ENCODE results near the gene ANKRD10.
"Not testable (repeated sequence)": the region's sequence is repeated elsewhere in the genome, so short reads cannot be mapped to it uniquely, and the experiment has no call there.

Gene ANKRD10

DNA sequence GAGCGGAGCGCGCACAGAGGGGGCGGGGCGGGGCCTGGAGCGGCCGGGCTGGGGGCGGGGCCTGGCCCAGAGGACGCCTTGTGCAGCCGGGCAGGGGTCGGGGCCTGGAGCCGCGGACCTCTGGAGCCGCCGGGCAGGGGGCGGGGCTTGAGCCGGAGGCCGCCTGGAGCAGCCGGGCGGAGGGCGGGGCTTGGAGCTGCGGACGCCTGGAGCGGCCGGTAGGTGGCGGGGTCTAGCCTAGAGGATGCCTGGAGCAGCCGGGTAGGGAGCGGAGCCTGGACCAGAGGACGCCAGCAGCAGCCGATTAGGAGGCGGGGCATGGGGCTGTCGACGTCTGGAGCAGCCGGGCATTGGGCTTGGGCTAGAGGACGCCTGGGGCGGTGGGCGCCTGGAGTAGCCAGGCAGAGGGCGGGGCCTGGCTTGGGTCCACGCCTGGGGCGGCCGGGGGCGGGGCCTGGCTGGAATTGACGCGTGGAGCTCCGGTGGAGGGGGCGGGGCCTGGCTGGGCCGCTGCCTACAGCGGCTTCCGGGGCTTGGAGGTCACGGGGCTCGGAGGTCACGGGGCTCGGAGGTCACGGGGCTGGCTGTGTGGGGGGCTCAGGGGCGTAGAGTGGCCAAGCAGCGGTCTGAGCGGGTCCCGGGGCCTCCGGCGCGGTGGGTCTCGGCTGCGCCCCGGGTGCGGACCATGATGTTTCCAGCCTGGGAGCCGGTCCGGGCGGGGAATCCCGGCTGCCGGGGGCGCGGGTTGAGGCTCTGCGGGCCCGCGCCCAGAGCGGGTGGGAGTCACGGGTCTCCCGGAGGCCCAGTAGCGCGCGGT lies at the start of gene ANKRD10:
ANKRD10 (minus strand) TSS at position 13 of the 817 bp plus-strand sequence. CDS start 135 bp downstream, outside the sequence.
- DNase-seq: peak; percentile 75

DNA sequence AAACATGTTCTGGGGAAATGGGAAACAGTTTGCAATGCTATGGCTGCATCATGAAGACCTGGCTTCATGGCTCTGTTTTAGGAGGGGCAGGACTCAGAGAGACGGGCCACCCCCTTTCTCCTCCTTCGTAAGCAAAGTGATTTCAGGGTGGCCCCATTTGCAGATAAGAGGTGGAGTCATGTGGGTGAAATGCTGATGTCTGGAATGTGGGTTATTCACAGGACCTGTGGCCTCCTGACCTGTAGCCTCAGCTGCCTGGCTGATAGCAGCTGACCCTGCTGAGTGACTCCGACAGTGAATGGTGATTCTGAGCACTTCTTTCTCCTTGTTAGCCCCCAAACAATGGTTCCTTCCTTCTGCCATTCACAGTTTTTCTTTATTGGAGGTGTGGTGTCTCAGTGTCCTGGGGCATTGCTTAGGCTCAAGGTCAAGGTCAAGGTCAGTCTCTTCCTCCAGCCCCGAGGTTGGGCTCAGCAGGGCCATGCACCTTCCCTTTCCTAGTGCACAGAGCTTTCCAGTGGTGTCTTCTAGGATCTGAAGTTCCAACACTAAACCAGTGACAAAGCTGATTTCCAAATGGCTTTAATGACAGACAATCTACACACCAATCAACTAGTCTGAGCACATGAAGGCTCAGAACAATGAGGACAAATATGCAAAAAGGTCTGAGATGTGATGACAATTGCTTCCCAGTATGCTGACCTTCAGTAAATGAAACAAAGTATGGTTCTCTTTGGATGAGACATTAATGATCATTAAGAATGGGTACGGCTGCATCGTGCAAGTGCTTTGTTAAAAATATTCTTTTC lies 49.6 kb upstream of the ANKRD10 start:
- DNase-seq: no peak

DNA sequence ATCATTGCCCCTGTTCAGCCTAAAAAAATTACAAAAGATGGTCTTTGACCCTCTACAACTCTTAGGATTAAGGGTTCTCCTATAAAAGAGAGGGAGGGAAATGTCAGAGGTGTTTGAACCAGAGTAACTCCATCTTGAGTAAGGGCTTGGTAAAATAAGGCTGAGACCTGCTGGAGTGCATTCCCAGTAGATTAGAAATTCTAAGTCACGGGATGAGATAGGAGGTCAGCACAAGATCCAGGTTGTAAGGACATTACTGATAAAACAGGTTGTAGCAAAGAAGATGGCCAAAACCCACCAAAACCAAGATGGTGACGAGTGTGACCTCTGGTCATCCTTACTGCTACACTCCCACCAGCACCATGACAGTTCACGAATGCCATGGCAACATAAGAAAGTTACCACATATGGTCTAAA lies 48.7 kb upstream of the ANKRD10 start:
- DNase-seq: no peak

DNA sequence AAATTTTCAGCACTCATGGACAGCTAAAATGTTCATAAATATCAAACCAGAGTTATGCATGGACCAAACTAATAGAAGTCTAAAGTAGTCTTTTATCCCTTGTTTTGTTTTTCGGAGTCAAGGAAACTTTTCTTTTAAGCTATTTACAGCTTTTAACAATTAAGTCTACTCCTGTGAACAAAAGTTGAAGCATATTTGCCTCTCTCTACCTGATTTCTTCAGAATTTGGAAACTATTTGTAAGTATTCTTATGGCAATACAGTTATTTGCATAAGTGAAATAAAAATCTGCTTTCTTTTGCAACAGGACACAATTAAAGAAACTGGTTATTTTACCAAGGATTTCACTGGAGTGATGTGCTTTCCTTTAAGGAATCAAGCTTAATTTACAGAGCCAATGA lies 47.1 kb upstream of the ANKRD10 start:
- DNase-seq: no peak

DNA sequence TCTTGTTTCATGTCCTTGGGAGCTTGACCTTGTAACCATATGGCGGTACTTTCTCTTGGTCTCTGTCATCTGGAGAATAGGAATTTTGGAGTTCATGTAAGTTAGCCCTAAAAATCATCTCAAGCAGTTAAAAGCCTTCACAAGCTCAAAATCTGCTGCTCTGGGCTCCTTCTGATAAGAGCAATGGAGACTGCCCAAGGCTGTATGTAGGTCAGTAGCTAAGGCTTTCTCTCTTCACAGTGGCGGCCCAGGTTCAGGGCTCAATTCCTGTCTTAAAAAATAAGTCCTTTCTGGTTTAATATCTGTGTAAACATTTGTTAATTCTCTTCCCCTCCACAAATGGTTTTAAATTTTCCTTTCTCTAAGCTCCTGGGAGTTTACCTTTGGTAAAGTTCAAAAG lies 45.3 kb upstream of the ANKRD10 start:
- DNase-seq: no peak

DNA sequence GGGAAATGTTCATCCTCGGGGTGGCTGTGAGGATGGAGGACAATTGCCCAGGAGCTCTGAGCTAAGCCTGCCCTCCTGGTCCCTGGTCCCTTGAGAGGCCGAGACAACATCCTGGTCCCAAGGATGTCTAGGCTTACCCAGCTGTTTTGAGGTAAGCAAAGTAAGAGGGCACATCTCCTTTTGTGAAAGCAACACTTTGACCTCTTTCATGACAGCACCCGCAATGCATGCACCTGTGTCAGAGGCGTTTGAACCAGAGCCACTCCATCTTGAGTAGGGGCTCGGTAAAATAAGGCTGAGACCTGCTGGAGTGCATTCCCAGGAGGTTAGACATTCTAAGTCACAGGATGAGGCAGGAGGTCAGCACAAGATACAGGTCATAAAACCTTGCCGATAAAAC lies 43.1 kb upstream of the ANKRD10 start:
- DNase-seq: no peak

DNA sequence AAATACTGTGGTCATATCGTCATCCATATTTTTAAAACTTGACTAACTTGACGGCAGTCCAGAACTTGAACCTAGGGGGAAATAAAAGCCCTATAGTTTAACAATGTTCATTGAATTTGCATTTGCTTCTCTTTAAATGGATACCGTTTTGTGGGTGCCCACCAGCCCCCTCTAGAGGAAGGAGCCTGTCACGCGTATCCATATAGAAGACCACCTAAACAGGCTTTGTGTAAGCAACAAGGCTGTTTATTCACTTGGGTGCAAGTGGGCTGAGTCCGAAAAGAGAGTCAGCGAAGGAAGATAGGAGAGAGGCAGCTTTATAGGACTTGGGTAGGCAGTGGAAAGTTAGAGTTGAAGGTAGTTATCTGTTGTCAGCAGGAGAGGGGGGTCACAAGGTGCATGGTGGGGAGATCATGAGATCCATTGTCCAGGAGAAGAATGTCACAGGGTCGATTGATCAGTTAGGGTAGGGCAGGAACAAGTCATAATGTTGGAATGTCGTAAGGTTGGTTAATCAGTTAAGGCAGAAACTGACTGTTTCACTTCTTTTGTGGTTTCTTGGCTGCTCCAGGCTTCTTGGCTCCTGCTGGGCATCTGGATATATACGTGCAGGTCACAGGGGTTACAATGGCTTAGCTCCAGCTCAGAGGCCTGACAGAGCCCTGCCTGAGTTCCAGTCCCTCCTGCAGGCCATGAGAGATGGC lies 42.5 kb upstream of the ANKRD10 start:
- DNase-seq: no peak

DNA sequence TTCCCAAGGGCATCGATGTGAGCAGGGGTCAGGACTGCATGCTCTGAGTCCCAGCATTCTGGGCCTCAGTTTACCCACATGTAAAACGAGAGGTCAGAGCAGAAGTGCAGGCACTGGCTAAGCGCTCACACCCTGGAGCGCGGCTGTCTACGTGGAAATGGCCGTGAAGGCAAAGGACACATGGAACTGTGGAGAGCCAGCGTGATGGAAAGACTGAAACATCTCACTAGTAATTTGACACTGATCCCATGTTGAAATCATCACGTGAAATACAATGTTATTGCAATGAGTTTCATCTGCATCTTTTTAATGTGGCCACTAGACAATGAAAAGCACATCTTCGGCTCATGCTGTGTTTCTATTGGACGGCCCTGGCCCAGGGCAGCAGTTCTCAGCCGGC lies 41.3 kb upstream of the ANKRD10 start:
- not testable (repeated sequence) for DNase-seq

DNA sequence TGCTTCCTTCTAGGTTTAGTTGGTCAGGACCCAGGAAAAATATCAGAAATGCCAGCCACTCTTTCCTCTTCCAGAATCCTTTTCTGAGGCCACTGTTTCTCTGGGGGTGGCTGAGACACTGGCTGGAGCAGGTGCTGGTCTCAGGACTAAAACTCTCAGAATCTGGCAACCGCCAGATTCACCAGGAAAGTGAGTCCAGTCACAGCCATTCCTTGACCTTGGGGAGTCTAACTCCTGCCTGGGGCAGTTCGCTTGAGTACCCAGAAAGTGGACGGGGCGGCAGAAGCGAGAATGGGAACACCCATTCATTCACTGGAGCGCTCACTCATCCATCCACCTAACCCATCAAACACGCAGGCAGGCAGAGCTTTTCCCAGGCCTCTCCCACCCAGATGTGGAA lies 40.7 kb upstream of the ANKRD10 start:
- DNase-seq: not testable (repeated sequence)

DNA sequence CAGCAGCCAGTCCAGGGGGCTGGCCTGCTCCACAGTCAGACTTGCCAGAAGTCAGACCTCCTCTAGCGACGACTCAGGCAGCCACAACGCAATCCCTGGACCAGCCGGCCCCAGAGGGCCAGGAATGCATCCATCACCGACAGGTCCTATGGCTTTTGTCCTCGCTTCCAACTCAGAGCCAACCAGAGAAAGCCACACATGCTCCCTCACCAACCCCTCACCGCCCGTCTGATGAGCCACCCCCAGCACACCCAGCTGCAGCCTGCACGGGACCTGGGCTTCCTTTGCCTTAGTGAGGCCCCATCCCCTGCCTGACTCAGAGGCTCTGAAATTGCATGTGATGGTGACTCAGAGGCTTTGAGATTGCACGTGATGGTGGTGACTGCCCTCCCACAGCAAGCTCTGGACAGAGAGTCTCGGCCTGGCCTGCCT lies 40.2 kb upstream of the ANKRD10 start:
- DNase-seq: peak; percentile 41

DNA sequence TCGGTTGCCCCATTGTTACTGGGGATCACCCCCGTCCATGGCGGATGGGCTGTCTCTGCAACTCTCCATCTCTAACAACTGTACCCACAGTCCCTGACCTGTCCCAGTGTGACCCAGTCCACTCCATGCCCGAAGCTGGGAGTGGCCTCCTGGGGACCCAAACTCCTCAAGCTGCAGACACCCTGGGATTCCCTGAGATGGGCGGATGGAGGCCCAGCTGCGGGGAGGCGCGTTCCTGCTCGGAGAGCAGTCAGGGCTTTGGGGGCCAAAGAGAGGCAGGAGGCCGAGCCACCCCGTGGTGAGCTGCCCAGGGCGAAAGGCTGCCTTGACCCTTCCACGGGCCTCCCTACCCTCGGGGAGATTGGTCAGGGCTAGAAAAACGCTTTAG lies 39.7 kb upstream of the ANKRD10 start:
- not testable (repeated sequence) for DNase-seq

DNA sequence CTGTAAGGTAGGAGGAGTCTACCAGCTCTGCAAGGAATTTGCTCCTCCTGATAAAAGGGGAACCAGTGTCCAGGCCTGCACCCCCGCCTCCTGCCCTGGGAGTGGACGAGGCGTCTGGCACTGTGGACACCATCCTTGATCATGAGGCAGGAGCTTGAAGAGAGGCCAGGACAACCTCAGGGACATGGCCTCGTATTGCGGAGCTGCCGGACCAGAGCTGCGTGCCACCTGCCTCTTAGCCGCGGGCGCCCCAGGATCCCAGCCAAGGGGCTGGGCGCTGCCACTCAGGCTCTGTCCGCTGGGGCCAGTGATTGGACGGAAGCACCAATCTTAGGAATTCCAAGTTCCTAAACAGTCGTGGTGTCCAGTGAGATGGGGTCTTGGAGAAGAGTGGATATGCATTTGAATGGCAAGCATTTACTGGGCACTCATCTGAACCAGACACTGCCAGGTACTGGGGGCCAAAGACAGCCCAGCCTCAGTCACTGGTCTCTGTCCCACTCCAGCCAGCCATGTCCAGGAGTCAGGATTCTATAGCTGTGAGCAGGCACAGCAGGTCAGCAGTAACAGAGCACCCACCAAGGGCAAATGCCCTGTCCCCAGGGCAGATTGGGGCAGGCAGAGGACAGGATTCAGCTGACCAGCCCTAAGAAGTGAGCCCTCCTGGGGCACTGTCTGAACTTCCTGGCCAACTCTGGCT lies 39.1 kb upstream of the ANKRD10 start:
- DNase-seq: no peak

DNA sequence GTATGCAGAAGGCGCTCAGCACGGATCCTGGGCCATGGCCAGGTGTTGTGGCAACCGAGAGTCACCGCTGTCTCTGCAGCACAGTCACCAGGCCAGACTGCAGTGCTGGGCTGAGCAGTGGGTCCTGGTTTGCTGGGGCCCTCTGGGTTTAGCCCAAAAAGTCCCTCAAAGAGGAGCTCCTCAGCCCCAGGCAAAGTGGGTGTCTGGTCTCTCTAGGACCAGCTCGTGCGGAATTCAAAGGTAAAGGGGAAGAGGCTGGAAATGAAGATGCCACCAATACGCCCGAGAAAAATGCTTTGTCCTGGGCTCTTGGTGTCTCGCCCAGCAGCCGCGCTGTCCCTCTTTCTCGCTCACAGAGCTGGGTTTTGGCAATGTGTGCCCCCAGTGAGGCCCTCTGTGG lies 38.5 kb upstream of the ANKRD10 start:
- DNase-seq: no peak

DNA sequence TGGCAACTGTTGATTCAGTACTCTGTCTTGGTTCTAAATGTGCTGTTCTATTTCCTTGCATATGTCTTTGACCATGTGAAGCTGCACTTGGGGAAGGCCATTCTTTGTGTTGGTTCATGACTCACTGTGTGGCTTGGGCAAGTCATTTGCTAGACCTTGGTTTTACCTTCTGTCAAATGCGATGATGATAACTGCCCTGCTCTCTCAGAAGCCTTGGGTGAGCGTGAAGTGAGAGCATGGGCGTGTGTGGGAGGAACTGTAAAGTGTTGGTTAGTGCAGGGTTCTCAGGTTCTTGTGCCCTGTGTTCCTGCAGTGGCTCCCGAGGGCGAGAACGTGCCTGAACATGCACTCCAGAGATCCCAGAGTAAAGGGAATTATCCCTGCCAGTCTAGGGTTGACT lies 37.3 kb upstream of the ANKRD10 start:
- DNase-seq: not testable (repeated sequence)

DNA sequence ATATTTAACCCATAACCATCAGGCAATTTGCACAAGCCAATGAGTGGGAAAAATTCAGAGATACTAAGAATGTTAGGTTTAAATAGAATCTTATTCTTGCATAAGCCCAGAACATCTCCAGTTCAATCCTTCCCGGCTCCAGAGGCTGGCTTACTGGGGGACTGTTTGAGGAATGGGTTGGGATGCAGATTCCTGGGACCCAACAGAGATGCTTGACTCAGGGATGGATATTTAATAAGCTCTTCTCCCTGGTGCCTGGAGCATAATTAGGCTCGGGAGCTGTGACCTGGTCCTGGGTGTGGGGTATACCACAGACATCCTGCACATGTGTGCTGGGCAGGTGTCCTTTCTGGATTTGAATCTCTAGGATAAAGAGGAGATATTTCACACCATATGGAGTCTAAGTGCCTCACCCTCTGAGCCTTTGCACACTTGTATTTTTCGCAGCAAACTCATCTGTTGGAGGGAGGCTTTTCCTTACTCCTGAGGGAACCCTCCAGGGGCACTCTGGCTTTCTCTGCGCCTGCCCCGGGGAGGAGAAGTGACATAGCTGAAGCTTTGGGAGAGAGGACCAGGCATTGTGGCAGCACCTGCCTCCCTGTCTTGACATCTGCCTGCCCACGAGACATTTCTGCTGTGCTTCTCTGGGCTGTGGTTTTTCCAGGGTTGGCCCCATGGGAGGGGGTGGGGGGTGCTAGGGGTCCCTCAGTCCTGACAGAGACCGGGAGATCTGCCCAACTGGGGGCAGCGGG lies 36.1 kb upstream of the ANKRD10 start:
- DNase-seq: no peak

DNA sequence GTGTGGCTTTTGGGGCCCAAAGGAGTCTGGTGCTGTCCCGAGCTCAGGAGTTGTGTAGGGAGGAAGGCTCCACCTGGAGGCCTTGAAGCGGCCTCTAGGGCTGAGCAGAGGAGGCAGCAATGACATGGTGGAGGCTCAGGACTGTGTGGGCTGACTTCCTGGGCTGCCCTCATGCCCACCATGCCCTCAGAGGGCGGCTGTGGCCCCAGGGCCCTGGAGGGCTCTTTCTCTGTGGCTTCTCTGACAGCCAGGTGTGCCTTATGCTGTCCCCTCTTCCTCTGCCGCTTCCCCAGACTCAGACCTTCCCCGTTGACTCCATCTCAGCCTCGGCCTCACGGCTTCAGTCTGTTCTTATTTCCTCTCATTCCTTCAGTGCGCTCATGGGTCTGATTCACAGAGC lies 35.5 kb upstream of the ANKRD10 start:
- no peak for DNase-seq

DNA sequence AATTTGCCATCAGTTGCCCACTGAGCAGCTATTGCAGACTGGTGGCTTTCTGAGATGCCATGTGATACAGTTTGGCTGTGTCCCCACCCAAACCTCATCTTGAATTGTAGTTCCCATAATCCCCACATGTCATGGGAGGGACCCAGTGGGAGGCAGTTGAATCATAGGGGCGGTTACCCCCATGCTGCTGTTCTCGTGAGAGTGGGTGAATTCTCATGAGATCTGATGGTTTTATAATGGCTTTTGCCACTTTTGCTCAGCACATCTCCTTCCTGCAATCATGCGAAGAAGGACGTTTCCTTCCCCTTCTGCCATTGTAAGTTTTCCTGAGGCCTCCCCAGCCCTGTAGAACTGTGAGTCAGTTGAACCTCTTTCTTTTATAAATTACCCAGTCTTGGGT lies 34.8 kb upstream of the ANKRD10 start:
- no peak for DNase-seq

DNA sequence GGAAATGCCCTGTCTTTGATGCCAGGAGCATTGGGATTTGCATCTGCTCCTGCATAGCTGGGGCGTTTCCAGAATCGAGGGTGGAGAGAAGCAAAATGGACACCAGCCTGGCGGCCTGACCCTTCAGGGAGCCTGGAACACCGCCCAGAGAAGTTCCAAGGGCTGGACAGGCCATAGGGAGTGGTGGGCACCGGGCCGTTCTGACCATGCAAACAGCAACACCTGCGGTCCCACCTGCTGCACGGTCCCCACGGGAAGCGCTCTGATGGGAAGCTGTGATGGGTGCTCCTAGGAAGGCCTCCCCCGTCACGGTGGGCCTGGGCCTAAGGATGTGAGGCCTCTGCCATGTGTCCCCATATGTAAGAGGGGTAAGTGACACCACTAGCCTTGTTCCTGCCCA lies 34.2 kb upstream of the ANKRD10 start:
- no peak for DNase-seq

DNA sequence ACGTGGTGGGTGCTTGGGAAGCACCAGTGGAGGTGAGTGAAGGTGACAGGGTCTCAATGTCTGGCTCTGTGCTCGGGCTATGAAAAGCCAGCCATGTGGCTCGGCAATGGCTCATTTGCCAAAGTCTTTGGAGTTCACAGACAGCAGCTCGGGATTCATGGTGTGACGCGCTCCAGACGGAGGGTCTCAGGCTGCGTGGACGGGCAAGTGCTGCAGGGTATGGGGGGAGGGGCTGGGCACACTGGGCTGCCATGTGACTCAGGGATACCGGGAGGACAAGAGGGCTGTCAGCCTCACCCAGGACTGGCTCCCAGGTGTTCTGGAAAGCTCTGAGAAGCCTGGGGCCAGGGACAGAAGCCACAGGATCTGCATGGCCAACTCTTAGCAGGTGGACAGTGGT lies 32.5 kb upstream of the ANKRD10 start:
- DNase-seq: not testable (repeated sequence)

DNA sequence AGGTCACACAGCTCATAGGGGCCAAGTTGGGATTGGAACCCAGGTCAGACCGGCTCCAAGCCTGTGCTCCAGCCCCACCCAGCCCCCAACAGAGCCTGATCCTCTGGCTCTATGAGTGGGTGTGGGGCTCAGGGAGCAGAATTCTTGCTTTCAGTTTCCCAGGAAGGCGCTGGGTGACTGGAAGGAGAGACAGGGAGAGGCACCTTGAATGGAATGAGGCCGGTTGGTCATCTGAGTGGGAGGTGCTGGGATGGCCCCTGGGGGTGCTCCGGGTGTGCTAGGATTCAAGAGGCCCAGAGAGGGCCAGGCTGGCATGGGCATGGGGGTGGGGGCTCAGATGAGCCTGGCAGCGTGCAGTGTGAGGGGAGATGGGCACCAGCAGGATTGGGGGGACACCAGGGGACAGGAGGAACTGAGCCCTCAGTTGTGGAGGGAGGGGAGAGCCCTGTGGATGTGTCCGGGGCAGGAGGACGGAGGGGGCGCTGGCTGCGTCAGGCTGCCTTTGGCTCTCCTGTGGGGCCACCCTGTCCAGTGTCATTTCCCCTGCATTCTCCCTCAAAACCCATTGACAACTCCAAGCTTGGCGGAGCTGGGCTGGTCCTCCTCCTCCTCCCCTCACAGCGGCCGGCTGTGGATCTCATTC lies 31.2 kb upstream of the ANKRD10 start:
- DNase-seq: no peak

All from SIG-M5 (cell line).